ENCODE data around the gene BCL3. TPM values are rescaled to one million over a fixed set of nuclear protein-coding genes. Genes with fewer than 3 reads are reported as not detected.

BCL3 gene
- total and polyA plus RNA-seq, 10 of the 15 experiments (the other 5 are each of a cell fraction or from before 2014, with no cell fraction given): 0.55 to 22.7 (median 3.6) TPM

DNA sequence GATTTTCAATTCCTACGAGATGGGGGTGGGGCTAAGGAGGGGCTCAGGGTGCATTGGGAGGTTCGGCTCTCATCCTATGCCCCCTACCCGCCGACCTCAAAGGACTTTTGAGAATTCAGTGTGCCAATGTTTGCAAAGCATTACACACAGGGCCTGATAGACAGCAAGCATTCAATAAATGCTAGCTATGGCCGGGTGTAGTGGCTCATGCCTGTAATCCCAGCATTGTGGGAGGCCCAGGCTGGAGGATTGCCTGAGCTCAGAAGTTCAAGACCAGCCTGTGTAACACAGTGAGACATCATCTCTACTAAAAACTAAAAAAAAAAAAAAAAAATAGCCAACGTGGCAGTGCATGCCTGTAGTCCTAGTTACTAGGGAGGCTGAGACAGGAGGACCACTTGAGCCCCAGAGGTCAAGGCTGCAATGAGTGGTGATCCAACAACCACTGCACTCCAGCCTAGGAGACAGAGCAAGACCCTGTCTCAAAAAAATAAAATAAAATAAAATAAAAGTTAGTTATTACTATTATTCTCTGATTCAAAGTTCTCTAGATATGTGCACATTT is 27.2 kb downstream of the BCL3 start:
- ChIA-PET CTCF (interaction anchor here (1.5 to 15.6 kb wide), 4 partner anchors 9 to 119 kb away, joined by 6 to 513 read pairs (median 84); no protein-coding TSS in a partner anchor), POLR2A (interaction anchor here (1.0 kb wide), 1 partner anchor 50 kb away, joined by 6 read pairs; no protein-coding TSS in a partner anchor), SMC1A (ENCODE audit: uncharacterized antibody, unreplicated experiment) (interaction anchor here (5.8 to 12.0 kb wide), 2 partner anchors 53 to 86 kb away, joined by 72 to 328 read pairs; no protein-coding TSS in a partner anchor), RAD21 (ENCODE audit: unreplicated experiment) (no interaction called here)
- intact Hi-C loops (cut with micrococcal nuclease; ENCODE audit: unreplicated experiment) (loop anchor here (10.0 kb wide), 1 partner anchor 121 kb away; no protein-coding TSS in a partner anchor), in situ Hi-C loops (cut with MboI) (no loop called here)
- Histone ChIP-seq H2AFZ (ENCODE audit: control insufficient read depth, low read depth, low read length) (no peak overlapping the region), H3K4me3 (no peak overlapping the region), H3K9ac (ENCODE audit: control insufficient read depth, insufficient read depth, low read length) (no peak overlapping the region), H3K4me2 (ENCODE audit: control insufficient read depth, insufficient read depth) (no peak overlapping the region), H3K36me3 (ENCODE audit: control insufficient read depth in 2 of 2, insufficient read depth in 2 of 2, low read length in 1 of 2) (no peaks in the 10 kb centered on the region), H3K79me2 (ENCODE audit: control insufficient read depth, insufficient read depth, low read length) (no peaks in the 10 kb centered on the region), H3K27me3 (replicated peaks in 1 of 2; ENCODE audit: control insufficient read depth in 2 of 2, insufficient read depth in 2 of 2, low read length in 1 of 2) (no peaks in the 10 kb centered on the region), H3K4me1 (ENCODE audit: control insufficient read depth, insufficient read depth, low read length) (no peaks in the 10 kb centered on the region), H3K27ac (ENCODE audit: control insufficient read depth, insufficient read depth) (no peak overlapping the region), H4K20me1 (ENCODE audit: control insufficient read depth, insufficient read depth) (no peaks in the 10 kb centered on the region), H3K9me3 (replicated peaks; ENCODE audit: control insufficient read depth, insufficient read depth, low read length) (no peaks in the 10 kb centered on the region)
- FAIRE-seq: no peak
- BruUV-seq (replicated peaks): no TSS peak
- no peak for TF ChIP-seq NRF1 (conservative IDR thresholded peaks at IDR 0.05; ENCODE audit: low read depth, low read length)
- TF ChIP-seq, protein P1, sequence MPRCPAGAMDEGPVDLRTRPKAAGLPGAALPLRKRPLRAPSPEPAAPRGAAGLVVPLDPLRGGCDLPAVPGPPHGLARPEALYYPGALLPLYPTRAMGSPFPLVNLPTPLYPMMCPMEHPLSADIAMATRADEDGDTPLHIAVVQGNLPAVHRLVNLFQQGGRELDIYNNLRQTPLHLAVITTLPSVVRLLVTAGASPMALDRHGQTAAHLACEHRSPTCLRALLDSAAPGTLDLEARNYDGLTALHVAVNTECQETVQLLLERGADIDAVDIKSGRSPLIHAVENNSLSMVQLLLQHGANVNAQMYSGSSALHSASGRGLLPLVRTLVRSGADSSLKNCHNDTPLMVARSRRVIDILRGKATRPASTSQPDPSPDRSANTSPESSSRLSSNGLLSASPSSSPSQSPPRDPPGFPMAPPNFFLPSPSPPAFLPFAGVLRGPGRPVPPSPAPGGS (IDR thresholded peaks at IDR 0.05; ENCODE audit: borderline replicate concordance, insufficient read depth, low read depth, low read length, poor library complexity, severe bottlenecking): peak; percentile 31
- TF ChIP-seq, protein P2, sequence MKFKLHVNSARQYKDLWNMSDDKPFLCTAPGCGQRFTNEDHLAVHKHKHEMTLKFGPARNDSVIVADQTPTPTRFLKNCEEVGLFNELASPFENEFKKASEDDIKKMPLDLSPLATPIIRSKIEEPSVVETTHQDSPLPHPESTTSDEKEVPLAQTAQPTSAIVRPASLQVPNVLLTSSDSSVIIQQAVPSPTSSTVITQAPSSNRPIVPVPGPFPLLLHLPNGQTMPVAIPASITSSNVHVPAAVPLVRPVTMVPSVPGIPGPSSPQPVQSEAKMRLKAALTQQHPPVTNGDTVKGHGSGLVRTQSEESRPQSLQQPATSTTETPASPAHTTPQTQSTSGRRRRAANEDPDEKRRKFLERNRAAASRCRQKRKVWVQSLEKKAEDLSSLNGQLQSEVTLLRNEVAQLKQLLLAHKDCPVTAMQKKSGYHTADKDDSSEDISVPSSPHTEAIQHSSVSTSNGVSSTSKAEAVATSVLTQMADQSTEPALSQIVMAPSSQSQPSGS (IDR thresholded peaks at IDR 0.05; ENCODE audit: low read length): no peak
- no peak for DNase-seq (ENCODE audit: low read depth, low spot score)
- 49% methylated on average over 6 of the region's 6 CpGs for WGBS (ENCODE audit: insufficient coverage, insufficient replicate concordance, low lambda C conversion rate, missing lambda C conversion rate)
- no peak for ATAC-seq
